ENCODE measurements around the gene GDI1.

Gene GDI1

DNA sequence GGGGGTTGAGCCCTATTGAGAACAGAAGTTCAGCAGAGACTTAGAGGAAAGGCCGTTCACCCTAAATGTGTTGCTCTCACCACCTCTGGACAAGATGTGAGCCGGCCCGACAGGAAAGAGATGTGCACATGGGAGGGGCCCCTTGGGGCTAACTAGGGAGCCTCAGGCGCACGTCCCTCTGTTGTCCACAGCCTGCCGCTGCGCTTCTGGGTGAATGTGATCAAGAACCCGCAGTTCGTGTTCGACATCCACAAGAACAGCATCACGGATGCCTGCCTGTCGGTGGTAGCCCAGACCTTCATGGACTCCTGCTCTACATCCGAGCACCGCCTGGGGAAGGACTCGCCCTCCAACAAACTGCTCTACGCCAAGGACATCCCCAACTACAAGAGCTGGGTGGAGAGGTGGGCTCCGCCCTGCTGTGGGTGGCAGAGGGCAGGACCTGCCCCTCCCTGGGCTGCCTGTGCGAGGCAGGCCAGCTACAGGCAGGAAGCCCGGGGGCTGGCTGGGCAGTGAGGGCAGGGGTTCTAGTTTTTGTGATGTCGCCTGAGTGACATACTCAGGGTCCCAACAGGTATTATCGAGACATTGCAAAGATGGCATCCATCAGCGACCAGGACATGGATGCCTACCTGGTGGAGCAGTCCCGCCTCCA lies 34.1 kb downstream of the GDI1 start:
- POLR2A ChIA-PET = interaction anchor here (1.3 kb wide), 1 partner anchor 19 kb away, joined by 4 read pairs; the partner anchor contains the start of gene SLC10A3

DNA sequence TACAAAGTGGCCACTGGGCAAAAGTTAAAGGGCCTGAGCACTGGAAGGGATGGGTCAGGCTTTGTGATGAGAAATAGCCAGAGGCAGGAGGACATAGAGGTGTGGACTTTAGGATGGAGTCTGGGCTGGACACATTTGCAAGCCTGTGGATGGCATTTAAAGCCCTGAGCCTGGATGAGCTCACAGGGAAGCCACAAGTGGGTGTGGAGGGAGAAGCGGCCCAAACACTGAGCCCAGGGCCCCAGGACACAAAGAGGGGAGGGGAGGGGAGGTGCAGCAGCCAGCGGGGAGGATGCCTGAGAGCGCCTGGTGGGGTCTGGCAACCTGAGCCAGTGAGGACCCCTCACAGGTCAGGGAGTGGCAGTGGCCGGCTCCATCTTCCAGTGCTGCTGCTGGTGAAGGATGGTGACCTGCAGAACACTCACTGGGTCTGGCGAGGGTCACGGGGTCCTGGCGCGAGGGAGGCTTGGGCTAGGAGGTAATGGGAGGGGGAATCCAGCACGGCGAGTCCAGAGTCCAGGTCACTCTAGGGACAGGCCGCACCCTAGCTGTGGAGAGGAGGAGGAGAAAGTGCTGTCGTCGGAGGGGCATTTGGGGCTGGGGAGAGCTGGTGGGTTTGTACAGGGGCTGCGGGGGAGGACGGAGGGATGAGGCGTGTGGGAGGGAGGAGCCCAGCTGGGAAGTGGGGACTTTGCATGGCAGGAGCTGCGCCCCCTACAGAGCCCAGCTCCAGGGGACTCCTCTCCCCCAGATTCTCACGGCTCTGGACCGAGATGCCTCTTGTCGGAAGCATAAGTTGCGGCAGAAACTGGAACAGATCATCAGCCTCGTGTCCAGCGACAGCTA lies 35.1 kb downstream of the GDI1 start:
- H3K4me1 ChIP-seq (ENCODE audit: control insufficient read depth, insufficient read depth, low read length) = no peaks in the 10 kb centered on the region
- POLR2A ChIA-PET = interaction anchor here (0.7 to 1.3 kb wide), 2 partner anchors 9 to 18 kb away, joined by 3 to 4 read pairs; partner anchors contain the start of gene SLC10A3
- no peaks in the 10 kb centered on the region for H3K9me3 ChIP-seq (ENCODE audit: control insufficient read depth, insufficient read depth, low read depth, low read length)
- no peak overlapping the region for H3K4me3 ChIP-seq (ENCODE audit: low read depth, low read length)
- peaks cover 0 to 64% of the 10 kb centered on the region in 2 experiments; a peak in 2 of 3 replicates for H3K36me3 ChIP-seq (ENCODE audit: control insufficient read depth in 2 of 2, insufficient read depth in 1 of 2, low read length in 2 of 2)
- H3K27ac ChIP-seq (ENCODE audit: extremely low read depth, low read depth, low read length) = no peak overlapping the region
- CTCF ChIA-PET = no interaction called here
- TF ChIP-seq ZIC2 (tag by site-specific recombination; IDR thresholded peaks at IDR 0.05) = peak; percentile 44
- TF ChIP-seq, protein P1, sequence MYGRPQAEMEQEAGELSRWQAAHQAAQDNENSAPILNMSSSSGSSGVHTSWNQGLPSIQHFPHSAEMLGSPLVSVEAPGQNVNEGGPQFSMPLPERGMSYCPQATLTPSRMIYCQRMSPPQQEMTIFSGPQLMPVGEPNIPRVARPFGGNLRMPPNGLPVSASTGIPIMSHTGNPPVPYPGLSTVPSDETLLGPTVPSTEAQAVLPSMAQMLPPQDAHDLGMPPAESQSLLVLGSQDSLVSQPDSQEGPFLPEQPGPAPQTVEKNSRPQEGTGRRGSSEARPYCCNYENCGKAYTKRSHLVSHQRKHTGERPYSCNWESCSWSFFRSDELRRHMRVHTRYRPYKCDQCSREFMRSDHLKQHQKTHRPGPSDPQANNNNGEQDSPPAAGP (tag by site-specific recombination; IDR thresholded peaks at IDR 0.05) = no peak
- peak; percentile 46; the same call in 1 of the 2 replicates for TF ChIP-seq ZNF600 (tag by site-specific recombination; IDR thresholded peaks at IDR 0.05)
- no peak for TF ChIP-seq ZNF155 (tag by site-specific recombination; IDR thresholded peaks at IDR 0.05)
- TF ChIP-seq YY2 (tag by site-specific recombination; IDR thresholded peaks at IDR 0.05) = no peak
- TF ChIP-seq, protein P2, sequence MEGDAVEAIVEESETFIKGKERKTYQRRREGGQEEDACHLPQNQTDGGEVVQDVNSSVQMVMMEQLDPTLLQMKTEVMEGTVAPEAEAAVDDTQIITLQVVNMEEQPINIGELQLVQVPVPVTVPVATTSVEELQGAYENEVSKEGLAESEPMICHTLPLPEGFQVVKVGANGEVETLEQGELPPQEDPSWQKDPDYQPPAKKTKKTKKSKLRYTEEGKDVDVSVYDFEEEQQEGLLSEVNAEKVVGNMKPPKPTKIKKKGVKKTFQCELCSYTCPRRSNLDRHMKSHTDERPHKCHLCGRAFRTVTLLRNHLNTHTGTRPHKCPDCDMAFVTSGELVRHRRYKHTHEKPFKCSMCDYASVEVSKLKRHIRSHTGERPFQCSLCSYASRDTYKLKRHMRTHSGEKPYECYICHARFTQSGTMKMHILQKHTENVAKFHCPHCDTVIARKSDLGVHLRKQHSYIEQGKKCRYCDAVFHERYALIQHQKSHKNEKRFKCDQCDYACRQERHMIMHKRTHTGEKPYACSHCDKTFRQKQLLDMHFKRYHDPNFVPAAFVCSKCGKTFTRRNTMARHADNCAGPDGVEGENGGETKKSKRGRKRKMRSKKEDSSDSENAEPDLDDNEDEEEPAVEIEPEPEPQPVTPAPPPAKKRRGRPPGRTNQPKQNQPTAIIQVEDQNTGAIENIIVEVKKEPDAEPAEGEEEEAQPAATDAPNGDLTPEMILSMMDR (tag by site-specific recombination; IDR thresholded peaks at IDR 0.05) = no peak
- TF ChIP-seq, protein P3, sequence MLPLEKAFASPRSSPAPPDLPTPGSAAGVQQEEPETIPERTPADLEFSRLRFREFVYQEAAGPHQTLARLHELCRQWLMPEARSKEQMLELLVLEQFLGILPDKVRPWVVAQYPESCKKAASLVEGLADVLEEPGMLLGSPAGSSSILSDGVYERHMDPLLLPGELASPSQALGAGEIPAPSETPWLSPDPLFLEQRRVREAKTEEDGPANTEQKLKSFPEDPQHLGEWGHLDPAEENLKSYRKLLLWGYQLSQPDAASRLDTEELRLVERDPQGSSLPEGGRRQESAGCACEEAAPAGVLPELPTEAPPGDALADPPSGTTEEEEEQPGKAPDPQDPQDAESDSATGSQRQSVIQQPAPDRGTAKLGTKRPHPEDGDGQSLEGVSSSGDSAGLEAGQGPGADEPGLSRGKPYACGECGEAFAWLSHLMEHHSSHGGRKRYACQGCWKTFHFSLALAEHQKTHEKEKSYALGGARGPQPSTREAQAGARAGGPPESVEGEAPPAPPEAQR (tag by site-specific recombination; IDR thresholded peaks at IDR 0.05) = no peak
- no peak for TF ChIP-seq ZNF266 (tag by site-specific recombination; IDR thresholded peaks at IDR 0.05; ENCODE audit: low read depth)
- TF ChIP-seq ZBTB20 (tag by site-specific recombination; IDR thresholded peaks at IDR 0.05) = peak; percentile 62
- no peak for TF ChIP-seq ZFP41 (tag by site-specific recombination; IDR thresholded peaks at IDR 0.05; ENCODE audit: borderline replicate concordance)
- 0 out of 2 replicates have a peak, but pooled peaks have one; percentile 25 for TF ChIP-seq ZFHX2 (tag by site-specific recombination; conservative IDR thresholded peaks at IDR 0.05)
- peak; percentile 68 for TF ChIP-seq GLIS1 (tag by site-specific recombination; IDR thresholded peaks at IDR 0.05)
- peak; percentile 67; the same call in 1 of the 2 replicates for TF ChIP-seq SCRT1 (tag by site-specific recombination; IDR thresholded peaks at IDR 0.05; ENCODE audit: borderline replicate concordance)
- no peak for TF ChIP-seq HOXA7 (CRISPR knock-in tag; IDR thresholded peaks at IDR 0.05; ENCODE audit: borderline replicate concordance)
- TF ChIP-seq, protein P4, sequence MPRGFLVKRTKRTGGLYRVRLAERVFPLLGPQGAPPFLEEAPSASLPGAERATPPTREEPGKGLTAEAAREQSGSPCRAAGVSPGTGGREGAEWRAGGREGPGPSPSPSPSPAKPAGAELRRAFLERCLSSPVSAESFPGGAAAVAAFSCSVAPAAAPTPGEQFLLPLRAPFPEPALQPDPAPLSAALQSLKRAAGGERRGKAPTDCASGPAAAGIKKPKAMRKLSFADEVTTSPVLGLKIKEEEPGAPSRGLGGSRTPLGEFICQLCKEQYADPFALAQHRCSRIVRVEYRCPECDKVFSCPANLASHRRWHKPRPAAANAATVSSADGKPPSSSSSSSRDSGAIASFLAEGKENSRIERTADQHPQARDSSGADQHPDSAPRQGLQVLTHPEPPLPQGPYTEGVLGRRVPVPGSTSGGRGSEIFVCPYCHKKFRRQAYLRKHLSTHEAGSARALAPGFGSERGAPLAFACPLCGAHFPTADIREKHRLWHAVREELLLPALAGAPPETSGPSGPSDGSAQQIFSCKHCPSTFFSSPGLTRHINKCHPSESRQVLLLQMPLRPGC (tag by site-specific recombination; IDR thresholded peaks at IDR 0.05) = no peak
- no peak for TF ChIP-seq ZNF426 (tag by site-specific recombination; IDR thresholded peaks at IDR 0.05)

More for the DNA sequence above, 34.1 kb downstream of the GDI1 start:
- H3K36me3 ChIP-seq (ENCODE audit: control insufficient read depth in 2 of 2, insufficient read depth in 1 of 2, low read length in 2 of 2) = peaks cover 0 to 70% of the 10 kb centered on the region in 2 experiments; a peak in 2 of 3 replicates
- no peak overlapping the region for H3K27ac ChIP-seq (ENCODE audit: extremely low read depth, low read depth, low read length)
- CTCF ChIA-PET = interaction anchor here (0.8 kb wide), 1 partner anchor 52 kb away, joined by 8 read pairs; no protein-coding TSS in a partner anchor
- H3K4me3 ChIP-seq (ENCODE audit: low read depth, low read length) = no peak overlapping the region
- TF ChIP-seq ZSCAN23 (tag by site-specific recombination; IDR thresholded peaks at IDR 0.05) = no peak
- no peak for TF ChIP-seq FEZF1 (tag by site-specific recombination; IDR thresholded peaks at IDR 0.05)
- TF ChIP-seq KLF1 (tag by site-specific recombination; IDR thresholded peaks at IDR 0.05) = peak; percentile 72
- TF ChIP-seq, protein P5, sequence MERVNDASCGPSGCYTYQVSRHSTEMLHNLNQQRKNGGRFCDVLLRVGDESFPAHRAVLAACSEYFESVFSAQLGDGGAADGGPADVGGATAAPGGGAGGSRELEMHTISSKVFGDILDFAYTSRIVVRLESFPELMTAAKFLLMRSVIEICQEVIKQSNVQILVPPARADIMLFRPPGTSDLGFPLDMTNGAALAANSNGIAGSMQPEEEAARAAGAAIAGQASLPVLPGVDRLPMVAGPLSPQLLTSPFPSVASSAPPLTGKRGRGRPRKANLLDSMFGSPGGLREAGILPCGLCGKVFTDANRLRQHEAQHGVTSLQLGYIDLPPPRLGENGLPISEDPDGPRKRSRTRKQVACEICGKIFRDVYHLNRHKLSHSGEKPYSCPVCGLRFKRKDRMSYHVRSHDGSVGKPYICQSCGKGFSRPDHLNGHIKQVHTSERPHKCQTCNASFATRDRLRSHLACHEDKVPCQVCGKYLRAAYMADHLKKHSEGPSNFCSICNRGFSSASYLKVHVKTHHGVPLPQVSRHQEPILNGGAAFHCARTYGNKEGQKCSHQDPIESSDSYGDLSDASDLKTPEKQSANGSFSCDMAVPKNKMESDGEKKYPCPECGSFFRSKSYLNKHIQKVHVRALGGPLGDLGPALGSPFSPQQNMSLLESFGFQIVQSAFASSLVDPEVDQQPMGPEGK (tag by site-specific recombination; IDR thresholded peaks at IDR 0.05) = no peak
- TF ChIP-seq ZNF830 (tag by site-specific recombination; IDR thresholded peaks at IDR 0.05; ENCODE audit: low read depth) = no peak
- TF ChIP-seq ZNF16 (tag by site-specific recombination; IDR thresholded peaks at IDR 0.05; ENCODE audit: low read depth) = no peak
- TF ChIP-seq, protein P4 (tag by site-specific recombination; IDR thresholded peaks at IDR 0.05) = no peak
- no peak for TF ChIP-seq KLF10 (tag by site-specific recombination; IDR thresholded peaks at IDR 0.05)
- no peaks in the 10 kb centered on the region for H3K9me3 ChIP-seq (ENCODE audit: control insufficient read depth, insufficient read depth, low read depth, low read length)
- no peaks in the 10 kb centered on the region for H3K4me1 ChIP-seq (ENCODE audit: control insufficient read depth, insufficient read depth, low read length)

Data from HEK293 (cell line).